Activated CD8-positive, alpha-beta T cell treated with anti-CD3 and anti-CD28 coated beads for 36 hours (primary cell): ENCODE results near the gene NAA15. TPM values are rescaled to one million over a fixed set of nuclear protein-coding genes. Genes with fewer than 3 reads are reported as not detected.
A peak's percentile ranks its signal among the peaks of the same experiment; 100 is the strongest.

Experiments used
- ATAC-seq: fragments of 200-7000 bp; cut with Tn5 transposase; one replicate; pipeline ENCODE4 v1.10.0; 2021; ENCODE audit warnings: mild to moderate bottlenecking, moderate library complexity
- CTCF ChIA-PET: fragments of 350-600 bp; sonication (Branson Sonifier 250); formaldehyde crosslinking; loops from one replicate; lab custom pipeline; 2021; ENCODE audit warnings: antibody characterized with exemption; lab: Charles Lee
- POLR2A ChIA-PET: fragments of 350-600 bp; sonication (Branson Sonifier 250); formaldehyde crosslinking; loops from one replicate; lab custom pipeline; 2021; ENCODE audit warnings: antibody characterized with exemption; lab: Charles Lee
- DNase-seq: peaks from one replicate; pipeline ENCODE4 v3.0.0-alpha.2; 2020
- H3K27ac Mint-ChIP-seq: one replicate; pipeline ENCODE4 v1.8.0; 2021; ENCODE audit warnings: mild to moderate bottlenecking, mixed read lengths
- H3K27me3 Mint-ChIP-seq: one replicate; pipeline ENCODE4 v1.8.0; 2021; ENCODE audit warnings: mixed read lengths
- H3K36me3 Mint-ChIP-seq: one replicate; pipeline ENCODE4 v1.8.0; 2021; ENCODE audit warnings: low read depth, mixed read lengths
- H3K4me1 Mint-ChIP-seq: one replicate; pipeline ENCODE4 v1.8.0; 2021; ENCODE audit warnings: low read depth, mixed read lengths
- H3K4me3 Mint-ChIP-seq: one replicate; pipeline ENCODE4 v1.8.0; 2021; ENCODE audit warnings: mild to moderate bottlenecking, moderate library complexity, mixed read lengths
- H3K9me3 Mint-ChIP-seq: one replicate; pipeline ENCODE4 v1.8.0; 2021; ENCODE audit warnings: mixed read lengths
- intact Hi-C: fragments of 100-400 bp; cut with micrococcal nuclease; formaldehyde crosslinking; loops from one replicate; pipeline ENCODE4 v1.10.0; 2022
- total RNA-seq, 2 experiments: library from RNA; stranded (reverse); gene quantifications; one replicate each; pipeline ENCODE4 v1.2.3, GENCODE V29; 2021
- TF ChIP-seq, protein P1 (sequence below): fragments of 200-600 bp; IDR thresholded peaks from one replicate; pipeline ENCODE4 v1.8.0; 2022; ENCODE audit warnings: antibody characterized with exemption, mild to moderate bottlenecking

Gene NAA15
- total RNA-seq, 2 experiments from 2014 or later: 113 to 114 TPM

DNA sequence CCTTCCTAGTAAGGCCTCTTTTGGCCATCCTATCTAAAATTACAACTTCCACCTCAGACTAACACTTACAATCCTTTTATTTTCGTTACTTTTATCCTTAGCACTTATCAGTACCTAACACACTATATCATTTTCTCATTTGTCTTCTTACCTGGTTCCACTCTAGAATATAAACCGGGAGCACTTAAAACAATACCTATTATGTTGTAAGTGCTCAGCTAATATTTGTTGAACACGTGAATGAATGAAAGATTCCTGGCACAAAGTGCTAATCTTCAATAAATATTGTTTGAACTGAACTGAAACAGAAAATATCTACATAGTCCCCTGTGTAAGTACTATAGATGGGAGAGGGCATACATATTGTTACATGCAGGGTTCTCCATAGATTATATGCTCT is 35.7 kb upstream of the NAA15 start:
- Mint-ChIP-seq H3K4me1 (peaks cover 22% of the 10 kb centered on the region), H3K36me3 (no peaks in the 10 kb centered on the region), H3K9me3 (no peaks in the 10 kb centered on the region), H3K27ac (no peak overlapping the region), H3K27me3 (no peaks in the 10 kb centered on the region), H3K4me3 (no peak overlapping the region)
- intact Hi-C loops: no loop called here
- no peak for ATAC-seq
- POLR2A ChIA-PET: interaction anchor here (0.6 to 2.1 kb wide), 5 partner anchors 9 to 89 kb away, joined by 3 to 8 read pairs (median 4); partner anchors contain the start of genes NAA15 and NDUFC1
- CTCF ChIA-PET: interaction anchor here (0.6 to 2.8 kb wide), 9 partner anchors 10 to 235 kb away, joined by 3 to 15 read pairs (median 4); partner anchors contain the start of genes MGARP and NAA15
- no peak for DNase-seq
- TF ChIP-seq, protein P1, sequence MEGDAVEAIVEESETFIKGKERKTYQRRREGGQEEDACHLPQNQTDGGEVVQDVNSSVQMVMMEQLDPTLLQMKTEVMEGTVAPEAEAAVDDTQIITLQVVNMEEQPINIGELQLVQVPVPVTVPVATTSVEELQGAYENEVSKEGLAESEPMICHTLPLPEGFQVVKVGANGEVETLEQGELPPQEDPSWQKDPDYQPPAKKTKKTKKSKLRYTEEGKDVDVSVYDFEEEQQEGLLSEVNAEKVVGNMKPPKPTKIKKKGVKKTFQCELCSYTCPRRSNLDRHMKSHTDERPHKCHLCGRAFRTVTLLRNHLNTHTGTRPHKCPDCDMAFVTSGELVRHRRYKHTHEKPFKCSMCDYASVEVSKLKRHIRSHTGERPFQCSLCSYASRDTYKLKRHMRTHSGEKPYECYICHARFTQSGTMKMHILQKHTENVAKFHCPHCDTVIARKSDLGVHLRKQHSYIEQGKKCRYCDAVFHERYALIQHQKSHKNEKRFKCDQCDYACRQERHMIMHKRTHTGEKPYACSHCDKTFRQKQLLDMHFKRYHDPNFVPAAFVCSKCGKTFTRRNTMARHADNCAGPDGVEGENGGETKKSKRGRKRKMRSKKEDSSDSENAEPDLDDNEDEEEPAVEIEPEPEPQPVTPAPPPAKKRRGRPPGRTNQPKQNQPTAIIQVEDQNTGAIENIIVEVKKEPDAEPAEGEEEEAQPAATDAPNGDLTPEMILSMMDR: no peak

DNA sequence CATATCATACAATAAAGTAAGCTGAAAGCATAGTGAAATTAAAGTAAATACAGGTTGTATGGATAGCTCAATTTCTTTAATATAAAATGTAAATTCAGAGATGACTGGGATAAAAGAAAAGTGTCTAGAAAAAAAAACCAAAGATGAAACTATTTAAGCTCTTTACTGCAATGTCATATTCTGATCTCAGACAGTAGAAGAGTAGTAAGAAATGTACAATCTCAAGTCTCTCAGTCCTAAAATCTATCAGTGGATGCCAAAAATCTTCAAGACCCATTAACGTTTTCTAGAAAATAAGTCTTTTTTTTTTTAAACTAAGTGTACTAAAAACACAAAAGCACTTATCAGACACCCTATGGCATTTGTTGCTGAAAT is 35.1 kb upstream of the NAA15 start:
- TF ChIP-seq, protein P1: no peak
- no peaks in the 10 kb centered on the region for H3K36me3 Mint-ChIP-seq
- no peaks in the 10 kb centered on the region for H3K9me3 Mint-ChIP-seq
- ATAC-seq (peak; percentile 3), DNase-seq (no peak)
- peak overlapping the region; percentile 31 for H3K4me3 Mint-ChIP-seq
- POLR2A ChIA-PET: interaction anchor here (0.6 to 2.1 kb wide), 6 partner anchors 9 to 90 kb away, joined by 3 to 11 read pairs (median 5); partner anchors contain the start of genes NAA15 and NDUFC1
- H3K27me3 Mint-ChIP-seq: no peaks in the 10 kb centered on the region
- peak overlapping the region; percentile 62 for H3K27ac Mint-ChIP-seq
- H3K4me1 Mint-ChIP-seq: peaks cover 22% of the 10 kb centered on the region
- CTCF ChIA-PET: interaction anchor here (0.6 to 2.8 kb wide), 9 partner anchors 9 to 236 kb away, joined by 3 to 15 read pairs (median 4); partner anchors contain the start of genes MGARP and NAA15
- intact Hi-C loops: no loop called here

DNA sequence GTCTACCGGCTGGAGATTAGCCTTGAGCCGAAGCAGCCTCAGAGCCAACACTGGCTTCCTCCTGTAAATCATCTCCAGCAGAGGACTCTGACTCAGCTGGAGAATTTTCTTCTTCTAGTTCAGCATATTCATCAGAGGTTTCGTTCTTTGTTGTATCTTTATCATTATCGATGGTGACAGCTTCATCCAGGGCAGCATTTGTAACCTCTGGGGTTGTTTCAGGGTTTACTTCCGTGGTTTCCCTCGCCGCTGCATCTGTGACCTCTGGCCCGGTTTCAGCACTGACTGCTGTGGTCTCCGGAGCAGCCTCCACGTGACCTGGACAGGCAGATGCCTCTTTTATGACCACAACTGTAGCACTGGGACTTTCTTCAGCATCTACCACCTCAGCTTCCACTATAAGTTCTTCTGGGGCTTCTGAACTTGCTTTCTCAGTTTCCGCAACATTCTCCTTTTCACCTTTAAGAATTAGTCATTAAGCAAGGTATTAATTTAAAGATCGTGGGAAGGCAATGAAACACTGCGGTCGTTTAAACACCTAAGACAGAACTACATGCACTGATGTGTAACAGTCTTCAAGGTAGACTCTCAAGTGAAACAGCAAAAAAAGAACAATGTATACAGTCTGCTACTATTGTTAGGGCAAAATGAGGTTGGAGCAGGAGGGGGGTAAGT is 34.6 kb upstream of the NAA15 start:
- intact Hi-C loops: no loop called here
- DNase-seq (peak; percentile 96), ATAC-seq (peak; percentile 97)
- Mint-ChIP-seq H3K4me1 (peaks cover 22% of the 10 kb centered on the region), H3K9me3 (no peaks in the 10 kb centered on the region), H3K27me3 (no peaks in the 10 kb centered on the region), H3K27ac (peak overlapping the region; percentile 62), H3K36me3 (no peaks in the 10 kb centered on the region), H3K4me3 (peak overlapping the region; percentile 31)
- TF ChIP-seq, protein P1: no peak
- ChIA-PET CTCF (interaction anchor here (0.9 to 2.8 kb wide), 7 partner anchors 8 to 236 kb away, joined by 3 to 15 read pairs (median 5); partner anchors contain the start of genes MGARP and NAA15), POLR2A (interaction anchor here (1.0 to 2.1 kb wide), 5 partner anchors 10 to 91 kb away, joined by 3 to 11 read pairs (median 6); partner anchors contain the start of genes NAA15 and NDUFC1)

DNA sequence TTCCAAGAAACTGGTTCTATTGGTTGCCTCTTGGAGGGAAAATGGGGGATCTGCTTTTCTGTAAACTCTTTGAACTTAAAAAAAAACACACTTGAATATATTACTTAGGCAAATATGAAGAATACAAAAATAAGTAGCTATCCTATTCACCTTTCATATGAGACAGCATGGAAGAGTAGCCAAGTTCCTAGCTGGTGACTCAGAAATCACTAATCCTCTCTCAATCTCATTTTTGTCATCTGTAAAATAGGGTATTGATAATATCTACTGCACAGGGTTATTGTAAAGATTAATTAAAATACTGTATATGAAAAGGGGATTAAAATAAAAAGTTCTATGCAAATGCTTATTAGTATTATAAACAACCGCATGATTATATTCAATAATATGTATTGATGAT is 34.0 kb upstream of the NAA15 start:
- H3K27ac Mint-ChIP-seq: no peak overlapping the region
- H3K9me3 Mint-ChIP-seq: no peaks in the 10 kb centered on the region
- intact Hi-C loops: no loop called here
- ChIA-PET POLR2A (interaction anchor here (0.6 to 2.1 kb wide), 3 partner anchors 28 to 139 kb away, joined by 3 to 11 read pairs (median 8); partner anchors contain the start of gene NAA15), CTCF (interaction anchor here (1.9 to 2.8 kb wide), 2 partner anchors 13 to 29 kb away, joined by 8 to 15 read pairs; partner anchors contain the start of gene MGARP)
- ATAC-seq: no peak
- peaks cover 22% of the 10 kb centered on the region for H3K4me1 Mint-ChIP-seq
- no peak overlapping the region for H3K4me3 Mint-ChIP-seq
- H3K36me3 Mint-ChIP-seq: no peaks in the 10 kb centered on the region
- TF ChIP-seq, protein P1: no peak
- H3K27me3 Mint-ChIP-seq: no peaks in the 10 kb centered on the region
- no peak for DNase-seq

DNA sequence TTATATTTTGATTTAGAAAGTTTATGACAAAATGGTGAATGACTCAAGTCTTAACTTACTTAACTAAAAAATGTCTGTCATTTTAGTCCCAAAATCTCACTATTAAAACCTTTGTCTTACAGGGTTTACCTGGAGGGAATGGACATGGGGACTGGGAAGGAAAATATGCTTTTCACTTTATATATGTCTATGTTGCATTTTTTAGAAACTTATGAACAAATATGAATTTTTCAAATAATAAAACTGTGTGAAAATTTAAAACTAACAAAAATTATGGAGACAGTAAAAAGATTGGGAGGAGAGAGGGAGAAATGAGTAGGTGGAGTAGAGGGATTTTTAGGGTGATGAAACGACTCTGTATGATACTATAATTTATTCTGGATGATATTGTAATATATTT is 27.5 kb upstream of the NAA15 start:
- no peaks in the 10 kb centered on the region for H3K9me3 Mint-ChIP-seq
- H3K27me3 Mint-ChIP-seq: peaks cover 16% of the 10 kb centered on the region
- H3K4me1 Mint-ChIP-seq: peaks cover 2% of the 10 kb centered on the region
- ChIA-PET POLR2A (no interaction called here), CTCF (no interaction called here)
- ATAC-seq (no peak), DNase-seq (no peak)
- TF ChIP-seq, protein P1: no peak
- H3K27ac Mint-ChIP-seq: no peak overlapping the region
- intact Hi-C loops: no loop called here
- no peaks in the 10 kb centered on the region for H3K36me3 Mint-ChIP-seq
- no peak overlapping the region for H3K4me3 Mint-ChIP-seq
